NB4 (cell line): ENCODE results near the gene PHKB.

Experiments used
- MYC ChIP-seq: IDR thresholded peaks from 2 replicates; pipeline ENCODE4 v1.6.1; 2011; ENCODE audit warnings: low read depth, low read length
- TF ChIP-seq, protein P1 (sequence below): IDR thresholded peaks from one replicate; pipeline ENCODE4 v1.5.1; 2012; ENCODE audit warnings: low read depth, low read length

DNA sequence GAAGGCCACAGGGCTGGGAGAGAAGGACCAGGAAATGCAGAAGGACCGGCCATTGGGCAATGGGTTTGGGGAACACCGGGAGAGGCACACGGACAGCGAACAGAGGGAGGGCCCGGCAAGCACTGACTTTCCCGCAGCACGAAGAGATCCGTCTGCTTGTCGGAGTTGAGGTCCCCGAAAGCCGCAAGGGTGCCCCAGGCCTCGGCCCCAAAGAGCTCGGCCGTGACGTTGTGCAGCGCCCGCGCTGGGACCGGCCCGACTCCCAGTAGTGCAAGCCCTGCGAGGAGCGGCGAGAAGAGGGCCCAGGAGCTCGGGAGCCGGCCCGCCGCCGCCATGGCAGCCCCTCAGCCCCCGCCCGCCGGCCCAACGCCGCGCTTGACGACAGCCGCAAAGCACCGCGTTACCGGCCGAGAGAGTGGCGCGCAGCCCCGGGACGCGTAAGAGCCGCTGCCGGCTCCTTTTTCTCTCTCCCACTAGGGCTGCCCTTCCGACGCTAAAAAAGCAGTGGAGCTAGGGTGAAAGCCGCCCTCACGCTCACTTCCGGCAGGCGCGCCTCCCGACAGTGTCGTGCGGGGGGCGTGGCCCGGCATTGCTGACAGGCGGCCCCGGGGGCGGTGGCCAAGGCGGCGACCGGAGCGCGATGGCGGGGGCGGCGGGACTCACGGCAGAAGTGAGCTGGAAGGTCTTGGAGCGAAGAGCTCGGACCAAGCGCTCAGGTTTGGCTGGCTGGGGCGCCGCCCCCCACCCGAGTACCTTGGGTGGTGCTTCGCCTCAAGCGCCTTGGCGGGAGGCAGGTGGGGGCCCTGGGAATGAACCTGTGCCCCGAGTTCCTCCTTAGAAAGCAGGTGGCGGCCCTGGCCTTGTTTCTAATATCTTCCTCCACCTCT, at the start of gene PHKB, which contains the start of gene ITFG1:
- TF ChIP-seq, protein P1, sequence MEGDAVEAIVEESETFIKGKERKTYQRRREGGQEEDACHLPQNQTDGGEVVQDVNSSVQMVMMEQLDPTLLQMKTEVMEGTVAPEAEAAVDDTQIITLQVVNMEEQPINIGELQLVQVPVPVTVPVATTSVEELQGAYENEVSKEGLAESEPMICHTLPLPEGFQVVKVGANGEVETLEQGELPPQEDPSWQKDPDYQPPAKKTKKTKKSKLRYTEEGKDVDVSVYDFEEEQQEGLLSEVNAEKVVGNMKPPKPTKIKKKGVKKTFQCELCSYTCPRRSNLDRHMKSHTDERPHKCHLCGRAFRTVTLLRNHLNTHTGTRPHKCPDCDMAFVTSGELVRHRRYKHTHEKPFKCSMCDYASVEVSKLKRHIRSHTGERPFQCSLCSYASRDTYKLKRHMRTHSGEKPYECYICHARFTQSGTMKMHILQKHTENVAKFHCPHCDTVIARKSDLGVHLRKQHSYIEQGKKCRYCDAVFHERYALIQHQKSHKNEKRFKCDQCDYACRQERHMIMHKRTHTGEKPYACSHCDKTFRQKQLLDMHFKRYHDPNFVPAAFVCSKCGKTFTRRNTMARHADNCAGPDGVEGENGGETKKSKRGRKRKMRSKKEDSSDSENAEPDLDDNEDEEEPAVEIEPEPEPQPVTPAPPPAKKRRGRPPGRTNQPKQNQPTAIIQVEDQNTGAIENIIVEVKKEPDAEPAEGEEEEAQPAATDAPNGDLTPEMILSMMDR, result no peak
- TF ChIP-seq MYC, result no peak; the same call in 1 of the 2 replicates
